Aorta (tissue), 5 donors: ENCODE measurements around the gene GCA. TPM values are rescaled to one million over a fixed set of nuclear protein-coding genes. Genes with fewer than 3 reads are reported as not detected.

Experiments
- ATAC-seq: fragments of 200-7000 bp; cut with Tn5 transposase; one replicate; pipeline ENCODE4 v1.9.1; 2022; ENCODE audit warnings: moderate library complexity; ENCODE audit not compliant: low FRiP score
- DNase-seq, 2 donors: peaks; one replicate each; pipeline ENCODE4 v3.0.0-alpha.2; 2020
- H3K27ac ChIP-seq, 2 donors: one replicate each; pipeline ENCODE4 v1.5.1; 2013; ENCODE audit warnings: low read length in 2 of 2, mild to moderate bottlenecking in 2 of 2, moderate library complexity in 2 of 2, control low read depth in 1 of 2, inconsistent platforms in 1 of 2, low read depth in 1 of 2
- H3K27me3 ChIP-seq, 2 donors: one replicate each; pipeline ENCODE4 v1.6.1; 2013; ENCODE audit warnings: control low read depth in 1 of 2, low read length in 1 of 2, mild to moderate bottlenecking in 1 of 2, moderate library complexity in 1 of 2; ENCODE audit not compliant: insufficient read depth in 2 of 2, control insufficient read depth in 1 of 2
- H3K36me3 ChIP-seq, 2 donors: one replicate each; pipeline ENCODE4 v1.6.1; 2013; ENCODE audit warnings: control low read depth in 1 of 2, low read length in 1 of 2, mild to moderate bottlenecking in 1 of 2; ENCODE audit not compliant: insufficient read depth in 2 of 2, control insufficient read depth in 1 of 2
- H3K4me1 ChIP-seq, 2 donors: one replicate each; pipeline ENCODE4 v1.6.1; 2013; ENCODE audit warnings: low read length in 2 of 2, control low read depth in 1 of 2, mild to moderate bottlenecking in 1 of 2, moderate library complexity in 1 of 2; ENCODE audit not compliant: insufficient read depth in 2 of 2, control insufficient read depth in 1 of 2
- H3K4me3 ChIP-seq, 2 donors: one replicate each; pipeline ENCODE4 v1.5.1; 2013; ENCODE audit warnings: low read length in 2 of 2, control low read depth in 1 of 2, mild to moderate bottlenecking in 1 of 2
- H3K9me3 ChIP-seq: one replicate; pipeline ENCODE4 v1.6.1; 2013; ENCODE audit warnings: mild to moderate bottlenecking, low read length; ENCODE audit not compliant: control insufficient read depth
- WGBS, 2 donors: extraction: QIAGEN DNeasy Blood & Tissue Kit; methylation state at CpG; one replicate each; pipeline ENCODE4 v1.1.7; 2013; 5-methylcytosine and 5-hydroxymethylcytosine counted together
- intact Hi-C, 2 donors: fragments of 100-400 bp; cut with DNase I; formaldehyde crosslinking; loops; one replicate each; pipeline versions ENCODE4 v1.14.2 to v1.15.0; 2022
- polyA plus RNA-seq, 2 donors: library from polyadenylated mRNA; stranded (reverse); fragments of 200-250 nt; gene quantifications; one replicate each; pipeline ENCODE4 v1.2.3, GENCODE V29; 2013
- total RNA-seq, 2 donors: library from RNA; stranded (reverse); fragmentation: NEBNext Ultra II Directional; extraction: Animal tissue kit (Norgen Biotek cat#: 25700); gene quantifications; one replicate each; pipeline ENCODE4 v1.2.1, GENCODE V29; 2021
- donor health status: healthy with polysubstance abuse.
- donor health status: Bipolar disorder and iron deficiency.
- donor health status: DM: no; HTN: no; CAD: no.
- donor health status: DM: no; HTN: no; CAD: no.
- donor health status: DM: yes; HTN: yes; CAD: no.

The GCA gene
- total and polyA plus RNA-seq, 4 donors, result 16.3 to 35.2 (median 25.5) TPM

- DNase-seq, result no peak
- intact Hi-C loops, result no loop called here
These were observed 19.0 kb upstream of the GCA start for GRCh38 chr2:162324953-162325352.

GRCh38 chr2:162327134-162327769 is 16.7 kb upstream of the GCA start:
- WGBS, 2 donors, result 58 to 64% methylated on average over 5 of the region's 5 CpGs
- DNase-seq, result no peak
- H3K27ac ChIP-seq, result no peak overlapping the region
- H3K4me3 ChIP-seq, result no peak overlapping the region
- no peaks in the 10 kb centered on the region for H3K27me3 ChIP-seq
- no peaks in the 10 kb centered on the region for H3K4me1 ChIP-seq
- H3K36me3 ChIP-seq, result no peaks in the 10 kb centered on the region
- intact Hi-C loops, result no loop called here
- no peaks in the 10 kb centered on the region for H3K9me3 ChIP-seq
- ATAC-seq, result no peak

More at GRCh38 chr2:162324953-162325352, 19.0 kb upstream of the GCA start:
- no peaks in the 10 kb centered on the region for H3K27me3 ChIP-seq
- no peak overlapping the region for H3K4me3 ChIP-seq
- no peaks in the 10 kb centered on the region for H3K36me3 ChIP-seq
- no peak overlapping the region for H3K27ac ChIP-seq
- H3K9me3 ChIP-seq, result no peaks in the 10 kb centered on the region
- ATAC-seq, result no peak
- no peaks in the 10 kb centered on the region for H3K4me1 ChIP-seq
- WGBS, 2 donors, result 51 to 64% methylated on average over 1 of the region's 1 CpG

- intact Hi-C loops, result no loop called here
- 96% methylated on average over 15 of the region's 15 CpGs for WGBS, 2 donors
These were observed 16.1 kb upstream of the GCA start for GRCh38 chr2:162327806-162328205.

GRCh38 chr2:162328424-162329157 is 15.3 kb upstream of the GCA start:
- ATAC-seq (no peak), DNase-seq (no peak)
- Histone ChIP-seq H3K36me3 (no peaks in the 10 kb centered on the region), H3K4me3 (no peak overlapping the region), H3K27me3 (no peaks in the 10 kb centered on the region), H3K9me3 (no peaks in the 10 kb centered on the region), H3K27ac (no peak overlapping the region), H3K4me1 (no peaks in the 10 kb centered on the region)
- intact Hi-C loops, result no loop called here
- WGBS, 2 donors, result 82 to 89% methylated on average over 12 of the region's 12 CpGs

More at GRCh38 chr2:162327806-162328205, 16.1 kb upstream of the GCA start:
- ATAC-seq, result no peak
- no peaks in the 10 kb centered on the region for H3K27me3 ChIP-seq
- DNase-seq, result no peak
- no peaks in the 10 kb centered on the region for H3K36me3 ChIP-seq
- no peak overlapping the region for H3K27ac ChIP-seq
- H3K9me3 ChIP-seq, result no peaks in the 10 kb centered on the region
- H3K4me1 ChIP-seq, result no peaks in the 10 kb centered on the region
- H3K4me3 ChIP-seq, result no peak overlapping the region

- intact Hi-C loops, result no loop called here
- Histone ChIP-seq H3K9me3 (no peaks in the 10 kb centered on the region), H3K36me3 (no peaks in the 10 kb centered on the region), H3K4me3 (no peak overlapping the region), H3K27me3 (no peaks in the 10 kb centered on the region), H3K4me1 (no peaks in the 10 kb centered on the region), H3K27ac (no peak overlapping the region)
- DNase-seq, result no peak
- no peak for ATAC-seq
- 86 to 89% methylated on average over 1 of the region's 1 CpG for WGBS, 2 donors
These were observed 13.1 kb upstream of the GCA start for GRCh38 chr2:162330881-162331280.

GRCh38 chr2:162333968-162334367 is 10.0 kb upstream of the GCA start:
- H3K27me3 ChIP-seq, result no peaks in the 10 kb centered on the region
- H3K9me3 ChIP-seq, result no peaks in the 10 kb centered on the region
- no peaks in the 10 kb centered on the region for H3K36me3 ChIP-seq
- no peak for DNase-seq
- ATAC-seq, result peak; percentile 50
- WGBS, 2 donors, result 48% methylated on average over 3 of the region's 3 CpGs
- H3K4me3 ChIP-seq, result no peak overlapping the region
- H3K4me1 ChIP-seq, result no peaks in the 10 kb centered on the region
- H3K27ac ChIP-seq, result no peak overlapping the region
- intact Hi-C loops, result no loop called here

GRCh38 chr2:162337868-162338267 is 6.1 kb upstream of the GCA start:
- 84 to 90% methylated on average over 2 of the region's 2 CpGs for whole genome bisulfite sequencing, 2 donors
- H3K9me3 ChIP-seq, result no peaks in the 10 kb centered on the region
- no peaks in the 10 kb centered on the region for H3K4me1 ChIP-seq
- ATAC-seq (no peak), DNase-seq (no peak)
- no peaks in the 10 kb centered on the region for H3K36me3 ChIP-seq
- no peaks in the 10 kb centered on the region for H3K27me3 ChIP-seq
- intact Hi-C loops, result no loop called here
- no peak overlapping the region for H3K27ac ChIP-seq
- H3K4me3 ChIP-seq, result no peak overlapping the region

GRCh38 chr2:162340822-162341221 is 3.1 kb upstream of the GCA start:
- H3K27ac ChIP-seq, result no peak overlapping the region
- H3K4me3 ChIP-seq, result no peak overlapping the region
- H3K36me3 ChIP-seq, result no peaks in the 10 kb centered on the region
- no peaks in the 10 kb centered on the region for H3K27me3 ChIP-seq
- no peaks in the 10 kb centered on the region for H3K9me3 ChIP-seq
- no peaks in the 10 kb centered on the region for H3K4me1 ChIP-seq
- ATAC-seq (no peak), DNase-seq (no peak)
- intact Hi-C loops, result no loop called here

- intact Hi-C loops, result no loop called here
- DNase-seq, result no peak
- H3K36me3 ChIP-seq, result no peaks in the 10 kb centered on the region
- no peaks in the 10 kb centered on the region for H3K27me3 ChIP-seq
- no peaks in the 10 kb centered on the region for H3K9me3 ChIP-seq
- no peak overlapping the region for H3K27ac ChIP-seq
- no peak for ATAC-seq
- H3K4me1 ChIP-seq, result no peaks in the 10 kb centered on the region
- H3K4me3 ChIP-seq, result no peak overlapping the region
- WGBS, 2 donors, result 26 to 30% methylated on average over 3 of the region's 3 CpGs
These were observed 1.6 kb upstream of the GCA start for GRCh38 chr2:162342321-162342720.
